Measurements from ENCODE around the gene HTT.

The HTT gene

DNA sequence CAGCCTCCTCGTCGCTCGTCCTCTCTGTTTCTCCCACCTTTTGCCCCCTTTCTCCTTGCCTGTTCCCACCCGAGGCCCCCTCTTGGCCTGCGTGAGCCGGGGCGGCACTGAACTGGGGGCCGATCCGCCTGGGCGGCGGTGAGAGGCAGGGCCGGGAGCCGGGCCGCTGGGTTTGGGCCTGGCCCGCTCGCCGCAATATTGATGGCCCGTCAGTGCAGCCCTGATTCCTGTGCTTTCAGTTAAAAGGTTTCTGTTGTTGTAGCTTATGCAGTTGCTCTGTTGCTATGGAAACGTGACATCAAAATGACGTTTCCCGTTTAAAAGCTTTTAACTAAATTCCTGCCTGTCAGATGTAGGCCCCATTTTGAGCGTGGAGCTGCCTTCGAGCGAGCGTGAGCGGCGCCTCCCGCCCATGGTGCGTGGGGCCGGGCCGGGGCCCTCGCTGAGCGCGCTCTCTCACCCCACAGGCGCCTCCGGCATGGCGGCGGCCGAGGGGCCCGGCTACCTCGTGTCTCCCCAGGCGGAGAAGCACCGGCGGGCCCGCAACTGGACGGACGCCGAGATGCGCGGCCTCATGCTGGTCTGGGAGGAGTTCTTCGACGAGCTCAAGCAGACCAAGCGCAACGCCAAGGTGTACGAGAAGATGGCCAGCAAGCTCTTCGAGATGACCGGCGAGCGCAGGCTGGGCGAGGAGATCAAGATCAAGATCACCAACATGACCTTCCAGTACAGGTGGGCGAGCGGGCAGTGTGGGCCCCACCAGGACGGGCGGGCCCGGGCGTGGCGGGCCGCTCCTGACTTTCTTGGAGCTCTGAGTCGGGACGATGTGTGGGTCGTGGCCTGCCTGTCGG is 174.6 kb downstream of the HTT start, which contains the start of gene MSANTD1:
Gene MSANTD1 (plus strand): TSS at position 349 of the 851 bp plus-strand sequence. CDS start 64 bp downstream, at position 413.
- peak; percentile 8 for DNase-seq (ENCODE audit: low read depth)

DNA sequence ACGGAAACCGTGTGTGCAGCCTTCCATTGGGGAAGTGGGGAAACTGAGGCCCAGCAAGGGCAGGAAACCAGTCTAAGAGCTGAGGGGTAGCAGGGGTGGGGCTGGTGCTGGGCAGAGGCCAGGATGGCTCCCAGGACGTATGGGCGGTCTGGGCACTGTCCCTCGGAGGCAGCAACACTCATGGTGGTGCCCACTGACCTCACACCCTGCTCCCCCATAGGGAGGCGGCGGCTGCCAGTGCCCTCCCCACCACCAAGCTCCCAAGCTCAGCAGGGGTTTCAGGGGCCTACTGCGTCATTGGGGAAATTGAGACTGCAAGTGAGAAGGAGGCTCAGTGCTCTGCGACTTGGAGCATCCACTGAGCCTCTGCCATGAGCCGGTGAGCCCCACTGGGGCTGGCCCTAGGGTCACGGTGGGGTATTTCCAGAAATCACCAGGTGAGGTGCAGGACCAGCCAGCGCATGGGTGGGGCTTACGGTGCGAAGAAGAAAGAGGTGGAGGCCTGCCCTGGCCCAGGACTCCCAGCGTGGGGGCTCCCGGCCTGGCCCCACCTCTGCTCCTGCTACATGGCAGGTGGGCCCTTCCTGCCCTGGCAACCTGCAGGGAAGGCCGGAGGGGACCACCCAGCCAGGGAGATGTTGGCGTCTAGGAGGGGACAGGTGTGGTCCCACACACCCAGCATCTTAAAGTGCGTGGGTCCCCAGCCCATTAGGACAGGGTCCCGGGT is 175.4 kb downstream of the HTT start:
- no peak for DNase-seq (ENCODE audit: low read depth)
- TF ChIP-seq, protein P1, sequence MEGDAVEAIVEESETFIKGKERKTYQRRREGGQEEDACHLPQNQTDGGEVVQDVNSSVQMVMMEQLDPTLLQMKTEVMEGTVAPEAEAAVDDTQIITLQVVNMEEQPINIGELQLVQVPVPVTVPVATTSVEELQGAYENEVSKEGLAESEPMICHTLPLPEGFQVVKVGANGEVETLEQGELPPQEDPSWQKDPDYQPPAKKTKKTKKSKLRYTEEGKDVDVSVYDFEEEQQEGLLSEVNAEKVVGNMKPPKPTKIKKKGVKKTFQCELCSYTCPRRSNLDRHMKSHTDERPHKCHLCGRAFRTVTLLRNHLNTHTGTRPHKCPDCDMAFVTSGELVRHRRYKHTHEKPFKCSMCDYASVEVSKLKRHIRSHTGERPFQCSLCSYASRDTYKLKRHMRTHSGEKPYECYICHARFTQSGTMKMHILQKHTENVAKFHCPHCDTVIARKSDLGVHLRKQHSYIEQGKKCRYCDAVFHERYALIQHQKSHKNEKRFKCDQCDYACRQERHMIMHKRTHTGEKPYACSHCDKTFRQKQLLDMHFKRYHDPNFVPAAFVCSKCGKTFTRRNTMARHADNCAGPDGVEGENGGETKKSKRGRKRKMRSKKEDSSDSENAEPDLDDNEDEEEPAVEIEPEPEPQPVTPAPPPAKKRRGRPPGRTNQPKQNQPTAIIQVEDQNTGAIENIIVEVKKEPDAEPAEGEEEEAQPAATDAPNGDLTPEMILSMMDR (conservative IDR thresholded peaks at IDR 0.05; ENCODE audit: low read depth, low read length), result no peak

More for the DNA sequence above, 174.6 kb downstream of the HTT start, which contains the start of gene MSANTD1:
- TF ChIP-seq, protein P1 (conservative IDR thresholded peaks at IDR 0.05; ENCODE audit: low read depth, low read length), result no peak
- no peak within 1 kb of the TSS for H3K4me3 ChIP-seq (ENCODE audit: low read length)

DNA sequence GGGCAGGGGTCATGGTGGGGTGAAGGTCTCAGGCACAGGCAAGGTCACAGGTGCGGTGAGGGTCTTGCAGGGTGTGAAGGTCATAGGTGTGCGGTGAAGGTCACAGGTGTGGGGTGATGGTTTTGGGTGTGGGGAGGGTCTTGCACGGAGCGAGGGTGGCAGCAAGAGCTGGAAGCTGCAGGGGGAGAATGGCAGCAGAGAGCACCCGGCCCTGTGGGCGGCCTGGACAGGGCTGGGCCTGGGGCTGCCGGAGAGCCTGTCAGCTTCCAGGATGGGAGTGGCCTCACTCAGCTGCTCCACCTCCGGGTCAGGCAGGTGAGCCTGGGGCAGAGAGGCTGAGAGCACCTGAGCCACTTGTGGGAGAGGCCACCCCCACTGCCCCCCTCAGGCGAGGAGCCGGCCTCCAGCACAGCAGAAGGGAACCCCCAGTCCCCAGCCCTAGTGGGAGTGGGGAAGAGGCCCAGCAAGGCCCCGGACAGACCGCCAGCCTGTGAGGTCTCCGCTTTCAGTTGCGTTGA is 176.0 kb downstream of the HTT start:
- TF ChIP-seq, protein P1 (conservative IDR thresholded peaks at IDR 0.05; ENCODE audit: low read depth, low read length), result no peak
- no peak for DNase-seq (ENCODE audit: low read depth)

More for the DNA sequence above, 175.4 kb downstream of the HTT start:
- no peak overlapping the region for H3K4me3 ChIP-seq (ENCODE audit: low read length)

DNA sequence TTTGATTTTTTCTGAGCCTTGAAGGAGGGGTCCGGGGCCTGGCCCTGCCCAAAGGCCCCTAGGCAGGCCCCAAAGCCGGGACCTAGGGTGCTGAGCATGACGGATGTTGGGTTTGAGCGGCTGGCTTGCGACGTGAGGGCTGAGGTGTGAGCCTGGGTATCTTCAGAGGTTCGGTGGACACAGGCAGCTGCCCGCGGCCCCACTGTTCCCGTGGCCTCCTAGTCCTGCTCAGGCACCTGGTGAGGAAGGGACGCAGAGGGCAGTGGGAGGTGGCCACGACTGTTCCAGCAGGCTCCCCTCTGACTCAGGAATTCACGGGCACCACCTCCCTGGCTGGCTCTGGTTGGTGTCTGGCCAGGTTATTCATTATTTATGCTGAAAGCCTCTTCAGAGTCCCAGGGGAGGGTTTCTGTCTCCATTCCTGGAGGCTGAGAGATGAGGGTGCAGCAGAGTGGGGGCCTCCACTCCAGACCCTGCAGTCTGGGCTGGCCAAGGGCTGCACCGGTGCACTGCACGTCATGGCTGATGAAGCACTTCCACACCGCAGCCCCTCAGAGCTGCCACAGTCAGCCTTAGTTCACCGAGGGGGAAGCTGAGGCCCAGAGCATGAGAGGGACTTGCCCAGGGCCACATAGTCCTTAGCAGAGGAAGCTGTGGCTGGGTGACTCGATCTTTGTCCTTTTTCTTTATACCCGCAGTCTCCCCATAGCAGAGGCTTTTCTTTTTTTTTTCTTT is 176.6 kb downstream of the HTT start:
- DNase-seq (ENCODE audit: low read depth), result no peak
- H3K4me3 ChIP-seq (ENCODE audit: low read length), result no peak overlapping the region
- TF ChIP-seq, protein P1 (conservative IDR thresholded peaks at IDR 0.05; ENCODE audit: low read depth, low read length), result no peak

More for the DNA sequence above, 176.0 kb downstream of the HTT start:
- H3K4me3 ChIP-seq (ENCODE audit: low read length), result no peak overlapping the region

DNA sequence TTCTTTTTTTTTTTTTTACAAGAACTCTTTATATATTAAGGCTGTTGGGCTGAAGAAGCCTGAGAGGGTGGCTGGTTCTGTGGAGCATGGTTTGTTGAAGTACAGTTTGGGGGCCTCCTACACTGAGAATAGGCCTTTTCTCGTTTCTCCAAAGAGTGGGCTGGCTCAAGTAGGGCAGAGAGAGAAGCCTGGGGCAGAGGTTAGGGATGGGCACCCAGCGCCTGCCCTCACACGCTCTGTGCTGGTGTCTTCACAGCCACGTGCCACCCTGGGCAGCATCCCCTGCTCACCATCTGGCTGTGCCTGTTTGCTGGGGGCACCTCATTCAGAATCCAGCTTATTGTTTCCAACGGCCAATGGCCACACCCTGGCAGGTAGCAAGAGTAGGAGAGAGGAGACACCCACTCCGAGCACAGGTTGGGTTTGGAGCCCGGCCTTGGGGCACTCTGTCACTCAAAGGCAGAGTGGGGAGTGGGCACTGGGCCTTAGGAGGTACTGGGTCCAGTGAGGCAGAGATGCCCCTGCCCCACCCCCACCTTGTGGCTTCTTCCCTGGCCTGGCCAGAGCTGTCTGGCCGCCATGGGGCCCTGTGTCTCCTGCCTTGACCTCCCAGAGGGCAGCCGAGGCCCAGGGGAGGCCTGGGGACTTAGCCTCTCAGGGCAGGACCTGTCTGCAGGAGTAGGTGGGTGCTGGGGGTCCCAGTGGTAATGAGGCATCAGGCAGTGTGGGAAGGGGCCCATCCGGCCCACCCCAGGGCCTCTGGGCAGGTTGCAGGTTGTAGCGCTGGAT is 177.4 kb downstream of the HTT start:
- TF ChIP-seq, protein P1 (conservative IDR thresholded peaks at IDR 0.05; ENCODE audit: low read depth, low read length), result no peak
- no peak overlapping the region for H3K4me3 ChIP-seq (ENCODE audit: low read length)
- DNase-seq (ENCODE audit: low read depth), result no peak

DNA sequence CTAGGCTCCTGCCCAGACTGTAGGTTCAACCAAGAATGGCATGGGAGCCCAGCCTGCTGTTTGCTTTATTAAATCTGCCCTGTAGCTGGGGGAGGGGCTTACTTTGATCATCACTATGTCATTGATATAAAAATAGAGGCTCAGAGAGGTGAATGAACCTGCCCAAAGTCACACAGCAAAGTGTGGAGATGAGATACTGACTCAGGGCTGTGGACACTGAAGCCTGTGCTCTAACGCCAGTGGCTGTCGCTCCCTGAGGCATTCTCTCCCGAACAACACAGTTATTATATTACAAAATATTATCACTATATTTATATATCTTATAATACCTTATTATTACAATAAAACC is 178.0 kb downstream of the HTT start:
- TF ChIP-seq, protein P1 (conservative IDR thresholded peaks at IDR 0.05; ENCODE audit: low read depth, low read length), result no peak
- no peak overlapping the region for H3K4me3 ChIP-seq (ENCODE audit: low read length)
- DNase-seq (ENCODE audit: low read depth), result no peak
